ENCODE measurements around the gene CAMTA1.
"Not testable (repeated sequence)": the region's sequence is repeated elsewhere in the genome, so short reads cannot be mapped to it uniquely, and the experiment has no call there.

Gene CAMTA1

DNA sequence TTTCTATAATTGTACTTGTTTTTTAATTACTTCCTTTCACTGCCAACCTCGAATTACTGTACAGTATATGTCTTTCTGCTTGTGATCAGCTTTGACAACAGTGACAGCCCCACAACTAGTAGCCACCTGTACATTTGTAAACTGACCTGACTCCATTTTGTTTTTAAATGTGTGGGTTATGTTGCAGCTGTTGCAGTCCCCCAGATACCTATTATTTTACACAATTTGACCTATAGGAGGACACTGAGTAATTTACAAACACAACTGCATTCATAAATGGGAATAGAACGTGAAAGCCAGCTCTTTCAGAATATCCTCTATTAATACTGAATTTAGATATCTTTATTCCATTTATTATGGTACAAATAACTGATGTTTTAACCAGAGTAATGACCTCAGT, 983.3 kb downstream of the CAMTA1 start:
- no peak for DNase-seq (ENCODE audit: low read depth in 2 of 2)

DNA sequence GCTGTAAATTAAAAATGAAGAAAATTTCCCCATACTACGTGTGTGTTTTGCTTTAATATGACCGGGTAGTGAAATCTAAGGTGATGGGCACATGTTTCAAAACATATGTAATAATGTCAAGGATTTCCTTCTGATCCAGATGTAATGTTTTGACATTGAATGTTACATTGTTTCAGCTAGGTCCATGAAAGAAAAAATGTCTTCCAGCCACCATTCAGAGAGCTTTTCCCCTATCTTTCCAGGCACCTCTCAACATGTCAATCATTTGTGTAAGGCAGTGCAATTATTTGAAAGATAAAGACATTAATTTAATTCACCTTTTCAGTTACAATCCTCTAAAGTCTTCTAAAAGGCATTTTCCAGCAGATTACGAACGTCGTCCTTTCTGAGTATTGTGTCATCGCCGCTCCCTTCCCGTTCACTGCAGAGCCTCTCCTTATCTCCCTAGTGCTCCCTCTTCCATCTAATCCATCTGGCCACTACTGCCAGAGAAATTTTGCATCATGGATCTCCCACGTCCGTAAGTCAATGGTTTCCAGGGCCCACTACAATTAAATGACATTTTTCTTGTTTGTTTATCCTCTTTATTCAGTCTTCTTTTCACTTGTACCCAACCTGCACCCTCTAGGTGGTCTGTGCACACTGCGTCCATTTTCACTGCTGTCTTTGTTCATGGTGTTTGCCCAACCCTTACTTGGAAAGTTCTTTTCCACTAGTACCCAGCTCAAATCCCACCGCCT, 984.6 kb downstream of the CAMTA1 start:
- DNase-seq (ENCODE audit: low read depth in 2 of 2) = no peak

DNA sequence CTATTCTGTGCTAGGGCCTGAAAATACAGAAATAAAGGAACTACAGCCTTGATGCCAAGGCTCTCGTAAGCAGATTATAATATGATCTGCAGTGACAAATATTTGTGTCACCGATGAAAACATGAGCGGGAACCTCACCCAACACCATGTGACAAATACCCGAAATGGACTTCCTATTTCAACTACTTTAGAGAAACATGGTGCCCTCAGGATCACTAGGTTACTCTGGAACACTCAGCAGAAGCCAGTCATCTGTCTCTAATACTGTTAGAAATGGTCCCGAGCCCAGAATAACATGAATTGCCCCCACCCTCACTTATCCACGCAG, 985.4 kb downstream of the CAMTA1 start:
- no peak for DNase-seq (ENCODE audit: low read depth in 2 of 2)

DNA sequence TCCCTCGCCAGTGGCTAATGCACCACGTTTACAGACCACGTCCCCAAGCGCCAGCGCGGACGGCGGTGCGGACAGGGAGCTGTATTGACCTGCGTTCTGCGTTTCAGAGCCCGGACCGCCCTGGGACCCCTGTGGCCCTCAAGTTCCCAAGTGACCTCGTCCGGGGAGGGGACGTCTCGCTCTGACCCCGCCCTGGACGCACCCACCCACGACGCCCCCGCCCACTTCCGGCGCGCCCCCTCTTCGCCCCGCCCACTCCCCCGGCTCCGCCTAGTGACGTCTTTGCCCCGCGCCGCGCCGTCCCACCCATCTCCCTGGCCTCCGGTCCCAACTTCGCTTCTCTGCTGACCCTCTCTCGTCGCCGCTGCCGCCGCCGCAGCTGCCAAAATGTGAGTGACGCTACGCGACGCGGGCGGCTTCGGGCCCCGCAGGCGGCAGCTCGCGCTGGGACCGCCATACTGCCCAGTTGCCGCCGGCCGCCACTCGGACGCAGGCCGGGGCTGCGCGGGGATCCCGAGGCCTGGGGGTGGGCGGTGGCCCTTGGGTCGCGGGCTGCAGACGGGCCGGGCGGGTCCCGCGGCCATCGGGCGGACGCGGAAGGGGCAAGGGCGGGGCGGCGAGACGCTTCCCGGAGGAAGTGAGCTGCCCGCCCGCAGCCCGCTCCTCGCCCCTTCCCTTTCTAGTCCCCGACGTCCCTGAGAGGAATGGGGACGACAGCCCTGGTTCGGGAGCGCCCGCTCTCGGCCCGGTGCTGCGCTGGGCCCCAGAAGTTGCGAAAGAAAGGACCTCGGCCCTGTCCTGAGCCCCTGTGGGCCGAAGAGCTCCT, 986.0 kb downstream of the CAMTA1 start, which contains the start of gene VAMP3:
TSS of gene VAMP3 (plus strand) at position 300 of the 826 bp plus-strand sequence. CDS start at position 388, 88 bp downstream.
- DNase-seq (ENCODE audit: low read depth in 2 of 2) = peak; percentile 76 to 82

DNA sequence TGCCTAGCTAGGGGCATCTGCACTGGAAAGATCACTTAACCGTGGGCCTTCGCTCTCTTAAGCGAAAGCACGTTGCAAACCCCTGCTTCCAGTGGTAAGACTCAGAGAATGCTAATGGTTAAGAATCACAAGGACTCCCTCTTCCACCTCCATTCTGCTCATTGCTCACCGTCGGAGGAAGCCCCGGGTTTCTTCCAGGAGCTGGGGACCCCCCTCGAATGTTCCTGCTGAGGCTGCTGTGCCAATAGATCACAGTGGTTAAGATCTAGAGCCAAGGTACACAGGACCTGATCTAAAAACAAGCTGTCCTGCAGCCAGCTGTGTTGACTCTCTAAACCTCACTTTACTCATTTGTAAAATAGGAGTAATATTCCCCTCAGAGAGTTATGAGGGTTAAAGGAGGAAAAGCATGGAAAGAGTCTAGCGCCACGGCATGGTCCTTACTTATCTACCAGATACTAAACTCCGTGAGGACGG, 986.6 kb downstream of the CAMTA1 start:
- no peak for DNase-seq (ENCODE audit: low read depth in 2 of 2)

DNA sequence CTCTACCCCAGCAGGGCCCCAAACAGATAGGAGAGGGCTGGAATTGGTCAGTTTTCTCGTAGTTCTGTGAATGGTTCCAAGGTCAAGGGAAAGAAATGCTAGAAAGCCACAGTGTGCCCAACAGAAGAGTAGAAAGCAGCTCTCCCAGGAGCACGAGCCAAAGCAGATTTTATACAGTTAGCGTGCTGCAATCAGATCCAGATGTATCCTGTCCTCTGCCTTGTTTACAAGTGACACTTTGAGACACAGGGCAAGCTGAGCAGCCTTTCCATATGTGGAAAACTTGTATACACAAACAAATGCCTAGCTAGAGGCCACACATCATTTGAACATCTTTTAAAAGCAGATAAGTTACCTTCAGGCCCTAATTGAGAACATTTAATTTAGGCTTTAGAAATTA, 992.3 kb downstream of the CAMTA1 start:
- DNase-seq (ENCODE audit: low read depth in 2 of 2) = no peak

DNA sequence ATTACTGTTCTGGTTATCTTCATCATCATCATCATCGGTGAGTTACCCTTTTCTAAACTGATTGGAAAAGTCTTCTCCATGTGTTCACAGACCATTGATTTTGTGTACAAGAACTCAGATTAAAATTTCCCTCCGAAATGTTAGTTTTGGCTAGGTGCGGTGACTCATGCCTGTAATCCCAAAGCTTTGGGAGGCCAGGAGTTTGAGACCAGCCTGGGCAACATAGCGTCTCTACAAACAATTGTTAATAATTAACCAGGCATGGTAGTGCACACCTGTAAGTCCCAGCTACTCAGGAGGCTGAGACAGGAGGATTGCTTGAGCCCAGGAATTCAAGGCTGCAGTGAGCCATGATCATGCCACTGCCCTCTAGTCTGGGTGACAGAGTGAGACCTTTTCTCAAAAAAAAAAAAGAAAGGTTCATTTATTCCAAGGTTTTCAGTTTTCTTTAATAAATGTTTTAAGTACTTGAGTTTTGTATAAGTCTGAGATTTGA, 992.9 kb downstream of the CAMTA1 start:
- DNase-seq (ENCODE audit: low read depth in 2 of 2) = no peak

DNA sequence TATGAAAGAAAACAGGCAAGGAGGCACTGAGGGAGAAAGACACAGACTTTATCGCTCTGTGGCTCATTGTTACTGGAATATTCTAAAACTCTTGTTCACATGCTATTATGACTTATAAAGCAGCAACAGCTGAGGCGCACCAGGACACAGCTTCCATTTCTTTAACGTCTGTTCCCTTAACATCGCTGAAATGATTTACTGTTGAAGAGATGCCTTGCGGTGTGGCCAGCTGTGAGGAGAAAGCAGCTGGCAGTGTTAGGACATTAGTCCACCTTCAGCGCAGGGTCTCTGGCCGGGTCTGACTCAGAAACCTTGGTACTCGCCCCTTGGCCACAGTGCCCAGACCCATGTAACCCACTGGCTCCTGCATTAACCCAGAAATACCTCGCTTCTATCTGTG, 995.7 kb downstream of the CAMTA1 start:
- no peak for DNase-seq (ENCODE audit: low read depth in 2 of 2)

DNA sequence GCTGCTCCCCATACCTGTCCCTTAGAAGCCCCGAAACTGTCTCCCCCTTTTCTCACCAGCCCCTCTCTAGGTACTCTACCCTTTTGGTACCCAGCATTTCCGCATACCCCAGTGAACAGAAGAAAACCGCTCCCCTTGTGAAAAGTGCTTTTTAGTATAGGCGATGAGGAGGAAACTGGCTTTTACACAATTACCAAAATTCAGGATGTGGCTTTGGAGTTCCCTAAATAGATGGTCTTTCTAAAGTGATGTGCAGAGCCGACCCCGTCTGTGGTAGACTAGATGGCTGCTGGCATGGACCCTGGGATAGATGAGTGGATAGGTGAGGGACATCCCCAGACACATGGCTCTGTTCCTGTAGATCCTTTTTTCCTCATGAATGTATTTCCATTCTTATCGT, 996.2 kb downstream of the CAMTA1 start:
- no peak for DNase-seq (ENCODE audit: low read depth in 2 of 2)

DNA sequence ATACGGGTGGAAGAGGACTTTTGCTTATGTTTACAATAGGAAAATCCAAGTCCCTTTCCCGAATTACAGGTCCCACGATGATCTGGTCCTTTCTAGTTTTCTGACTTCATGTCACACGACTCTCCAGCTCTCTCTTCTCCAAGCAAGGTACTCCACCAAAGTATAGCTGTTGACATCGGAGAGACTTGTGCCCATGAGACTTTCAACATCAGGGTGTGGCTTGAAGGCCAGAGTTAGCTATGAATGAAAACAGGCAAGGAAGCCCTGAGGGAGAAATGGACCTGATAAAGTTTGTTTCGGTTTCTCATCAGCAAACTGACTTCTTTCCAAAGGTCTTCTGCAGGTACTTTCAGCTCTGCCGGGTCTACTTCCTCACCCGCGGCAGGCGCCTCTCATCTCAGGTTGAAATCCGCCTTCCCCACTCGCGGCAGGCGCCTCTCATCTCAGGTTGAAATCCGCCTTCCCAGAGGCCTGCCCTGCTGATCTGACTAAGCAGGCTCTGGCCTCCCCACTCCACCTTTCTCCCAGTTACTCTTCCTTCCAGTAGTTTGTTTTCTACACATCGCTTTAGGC, 996.8 kb downstream of the CAMTA1 start:
- no peak for DNase-seq (ENCODE audit: low read depth in 2 of 2)

DNA sequence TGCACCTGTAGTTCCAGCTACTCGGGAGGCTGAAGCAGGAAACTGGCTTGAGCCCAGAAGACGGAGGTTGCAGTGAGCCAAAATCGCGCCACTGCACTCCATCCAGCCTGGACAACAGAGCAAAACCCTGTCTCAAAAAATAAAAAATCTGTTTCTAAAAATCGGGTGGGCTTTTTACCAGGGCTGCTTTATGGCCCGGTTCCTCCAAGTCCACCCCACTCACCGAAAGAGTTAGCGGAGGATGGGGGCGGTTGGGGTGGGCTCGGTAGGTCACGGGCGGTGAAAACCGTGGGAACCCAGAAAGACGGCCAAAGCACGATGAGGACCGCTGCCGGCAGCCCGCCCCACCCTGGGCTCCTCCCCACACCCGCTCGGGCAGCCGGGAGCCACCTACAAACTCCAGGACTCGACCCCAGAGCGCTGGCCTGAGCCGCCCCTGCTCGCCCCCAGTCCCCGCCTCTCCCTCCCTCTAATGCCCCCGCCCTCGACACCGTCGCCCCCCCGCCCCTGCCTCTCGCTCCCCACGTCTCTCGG, 998.0 kb downstream of the CAMTA1 start:
- no peak for DNase-seq (ENCODE audit: low read depth in 2 of 2)

DNA sequence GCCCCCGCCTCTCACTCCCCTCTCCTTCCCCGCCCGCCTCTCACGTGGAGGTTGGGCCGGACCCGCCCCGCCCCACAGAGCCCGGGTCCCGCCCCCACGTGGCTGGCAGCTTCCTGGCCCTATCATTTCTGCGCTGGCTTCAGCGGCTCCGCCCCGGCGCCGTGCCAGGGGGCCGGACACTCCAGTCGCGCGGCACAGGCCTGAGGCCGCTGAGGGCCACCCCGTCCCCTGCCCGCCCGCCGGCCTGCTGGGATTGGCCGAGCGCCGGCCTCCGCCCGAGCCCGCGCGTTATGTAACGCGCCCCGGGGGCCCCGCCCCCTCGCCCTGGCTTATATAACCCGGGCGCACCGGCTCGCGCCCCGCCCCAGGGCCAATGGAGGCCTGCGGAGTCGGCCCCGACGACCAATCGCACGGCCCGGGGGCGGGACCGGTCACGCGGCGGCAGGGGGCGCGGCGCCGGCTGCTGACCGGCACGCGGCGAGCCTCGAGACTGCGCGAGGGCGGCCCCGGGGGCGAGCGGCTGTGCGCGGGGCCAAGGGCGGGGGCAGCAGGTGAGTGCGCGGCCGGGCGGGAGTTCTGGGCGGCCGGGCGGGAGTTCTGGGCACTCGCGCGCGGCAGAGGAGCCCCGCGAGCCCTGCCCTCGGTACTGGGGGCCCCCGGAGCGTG, 998.7 kb downstream of the CAMTA1 start, which contains the start of gene PER3:
TSS of gene PER3 (plus strand) at position 466 of the 666 bp plus-strand sequence. CDS start 587 bp downstream, outside the sequence.
- DNase-seq (ENCODE audit: low read depth in 2 of 2) = peak; percentile 77 to 88

DNA sequence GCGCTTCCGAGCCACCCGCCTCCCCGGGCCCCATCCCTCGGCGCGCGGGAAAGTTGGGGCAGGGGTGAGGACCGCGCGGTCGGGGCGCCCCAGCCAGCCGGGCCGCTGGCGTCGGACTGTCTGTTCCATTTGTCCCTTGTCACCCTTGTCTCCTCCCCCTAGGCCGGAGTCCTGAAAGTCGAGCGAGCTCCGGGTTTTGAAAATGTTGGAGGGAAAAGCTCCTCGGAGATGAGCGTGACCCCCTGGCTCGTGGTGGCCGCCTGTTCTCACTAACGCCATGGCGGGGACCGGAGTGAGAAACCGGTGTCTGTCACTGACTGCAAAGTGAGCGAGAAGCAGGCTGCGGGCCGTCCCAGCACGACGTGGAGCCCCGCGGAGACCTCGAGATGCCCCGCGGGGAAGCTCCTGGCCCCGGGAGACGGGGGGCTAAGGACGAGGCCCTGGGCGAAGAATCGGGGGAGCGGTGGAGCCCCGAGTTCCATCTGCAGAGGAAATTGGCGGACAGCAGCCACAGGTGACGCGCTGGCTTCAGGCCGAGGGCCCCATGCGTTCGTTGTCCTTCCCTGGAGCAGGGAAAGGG, 999.3 kb downstream of the CAMTA1 start:
- no peak for DNase-seq (ENCODE audit: low read depth in 2 of 2)

DNA sequence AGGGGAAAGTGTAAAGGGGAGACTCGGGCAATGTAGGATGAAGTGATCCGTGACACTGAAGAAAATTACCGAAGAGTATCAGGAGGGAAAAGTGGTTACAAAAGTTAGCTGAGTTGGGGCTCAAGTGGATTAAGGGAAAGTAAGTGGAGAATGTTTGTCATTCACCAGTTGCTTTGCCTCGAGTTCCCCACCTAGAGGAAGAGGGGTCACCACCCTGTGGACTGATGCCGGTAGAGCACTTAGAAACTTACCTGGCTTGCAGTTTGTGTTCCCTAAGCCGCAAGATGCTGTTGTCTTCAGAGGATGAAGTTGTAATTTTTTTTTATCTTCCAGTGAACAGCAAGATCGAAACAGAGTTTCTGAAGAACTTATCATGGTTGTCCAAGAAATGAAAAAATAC, 999.9 kb downstream of the CAMTA1 start:
- DNase-seq (ENCODE audit: low read depth in 2 of 2) = no peak

DNA sequence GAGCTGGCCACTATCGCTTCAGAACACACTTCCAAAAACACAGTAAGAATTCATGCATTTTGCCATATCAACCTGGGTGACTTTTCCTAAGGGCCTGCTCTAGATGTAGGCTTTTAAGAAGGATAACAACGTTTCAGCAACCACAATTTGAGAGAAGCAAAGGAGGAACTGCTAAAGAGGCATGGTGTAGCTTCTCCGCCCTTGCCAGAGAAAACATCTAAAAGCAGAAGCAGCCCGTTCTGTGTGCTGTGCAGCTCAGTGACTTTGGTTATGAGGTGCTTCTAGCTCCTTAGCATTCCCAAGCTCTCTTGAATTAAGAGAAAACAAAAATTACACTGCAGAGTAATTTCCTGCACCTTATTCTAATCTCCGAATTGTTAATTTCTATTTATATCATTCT, 1001.5 kb downstream of the CAMTA1 start:
- DNase-seq (ENCODE audit: low read depth in 2 of 2) = no peak

DNA sequence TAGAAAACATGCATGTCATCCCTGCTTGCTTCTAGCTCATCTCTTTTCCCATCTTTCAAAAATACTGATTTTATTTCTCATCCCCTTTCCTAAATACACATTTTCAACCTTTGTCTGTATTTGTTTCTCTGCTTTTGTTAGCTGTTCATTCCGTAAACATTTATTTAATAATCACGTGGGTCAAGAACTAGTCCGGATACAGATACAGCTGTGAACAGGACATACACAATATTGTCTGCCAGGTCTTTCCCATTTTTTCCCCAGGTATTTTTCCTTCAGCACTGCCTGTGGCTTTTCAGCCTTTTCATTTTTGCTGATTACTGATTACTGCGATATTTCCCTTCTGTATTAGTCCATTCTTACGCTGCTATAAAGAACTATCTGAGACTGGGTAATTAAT, 1004.6 kb downstream of the CAMTA1 start:
- no peak for DNase-seq (ENCODE audit: low read depth in 2 of 2)

DNA sequence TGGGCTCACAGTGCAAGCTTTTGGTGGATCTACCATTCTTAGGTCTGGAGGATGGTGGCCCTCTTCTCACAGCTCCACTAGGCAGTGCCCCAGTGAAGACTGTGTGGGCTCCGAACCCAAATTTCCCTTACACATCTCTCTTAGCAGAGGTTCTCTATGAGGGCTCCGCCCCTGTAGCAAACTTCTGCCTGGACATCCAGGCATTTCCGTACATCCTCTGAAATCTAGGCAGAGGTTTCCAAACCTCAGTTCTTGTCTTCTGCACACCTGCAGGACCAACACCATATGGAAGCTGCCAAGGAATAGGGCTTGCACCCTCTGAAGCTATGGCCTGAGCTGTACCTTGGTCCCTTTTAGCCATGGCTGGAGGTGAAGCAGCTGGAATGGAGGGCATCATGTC, 1005.8 kb downstream of the CAMTA1 start:
- not testable (repeated sequence) for DNase-seq (ENCODE audit: low read depth in 2 of 2)

DNA sequence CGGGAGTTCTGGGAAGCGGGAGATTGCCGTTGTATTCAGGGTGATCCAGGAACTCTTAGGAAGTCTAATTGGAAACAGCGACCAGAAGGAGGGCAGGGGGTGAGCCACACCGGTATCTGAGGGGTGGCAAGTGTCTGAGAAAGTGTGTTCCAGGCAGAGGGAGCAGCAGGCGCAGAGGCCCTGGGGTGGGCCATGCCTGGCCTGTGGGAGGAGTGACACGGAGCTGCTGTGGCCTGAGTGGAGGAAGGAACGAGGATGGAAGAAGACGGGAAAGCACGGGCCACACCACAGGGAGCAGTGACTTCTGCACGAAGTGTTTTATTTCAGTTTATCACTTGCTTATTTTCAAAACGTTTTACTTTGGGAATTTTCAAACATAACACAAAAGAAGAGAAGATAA, 1010.2 kb downstream of the CAMTA1 start:
- DNase-seq (ENCODE audit: low read depth in 2 of 2) = no peak

DNA sequence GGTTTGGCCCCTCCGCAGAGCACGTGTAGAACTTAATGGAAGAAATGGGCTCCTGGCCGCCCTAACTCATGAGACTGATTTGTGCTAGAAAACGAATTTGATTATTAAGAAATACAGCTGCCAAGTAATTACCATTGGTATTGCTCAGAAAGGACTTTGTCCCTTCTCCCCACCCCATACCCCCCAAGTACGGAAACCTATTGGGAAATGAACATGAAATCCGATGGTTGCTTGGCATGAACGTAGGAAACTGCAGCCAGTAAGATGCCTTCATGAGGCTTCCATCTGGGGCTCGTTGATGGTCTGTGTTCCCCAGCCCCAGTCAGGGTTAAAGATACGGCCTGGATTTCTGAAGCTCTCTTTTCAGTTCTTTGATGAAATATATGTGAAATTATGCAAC, 1020.2 kb downstream of the CAMTA1 start:
- no peak for DNase-seq (ENCODE audit: low read depth in 2 of 2)

DNA sequence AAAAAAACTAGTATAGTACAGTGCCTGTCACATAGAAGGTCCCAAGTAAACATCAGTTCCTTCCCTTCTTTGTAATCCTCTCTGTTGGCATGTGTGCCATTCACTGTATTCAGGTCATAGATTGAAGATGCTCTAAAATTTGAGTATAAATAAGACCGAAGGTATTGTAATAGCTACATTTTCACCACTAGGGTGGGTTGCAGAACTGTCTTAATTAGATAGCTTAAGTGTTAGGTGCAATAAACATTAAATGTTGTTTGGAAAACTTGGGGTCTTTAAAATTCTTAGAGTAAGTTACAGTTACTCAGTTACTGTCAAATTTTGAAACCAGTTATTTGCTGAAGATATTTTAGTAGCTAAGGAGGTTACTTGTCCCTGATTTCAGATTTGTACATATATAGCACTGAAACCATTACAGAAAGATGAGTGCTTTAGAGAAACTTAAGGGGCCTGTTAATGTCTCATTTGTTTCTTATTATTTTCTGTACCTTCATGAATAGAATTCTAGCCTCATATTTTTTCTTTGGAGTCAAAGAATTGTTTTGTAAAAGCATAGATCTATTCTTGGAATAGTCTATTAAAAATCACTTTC, 1023.1 kb downstream of the CAMTA1 start:
- DNase-seq (ENCODE audit: low read depth in 2 of 2) = no peak

DNA sequence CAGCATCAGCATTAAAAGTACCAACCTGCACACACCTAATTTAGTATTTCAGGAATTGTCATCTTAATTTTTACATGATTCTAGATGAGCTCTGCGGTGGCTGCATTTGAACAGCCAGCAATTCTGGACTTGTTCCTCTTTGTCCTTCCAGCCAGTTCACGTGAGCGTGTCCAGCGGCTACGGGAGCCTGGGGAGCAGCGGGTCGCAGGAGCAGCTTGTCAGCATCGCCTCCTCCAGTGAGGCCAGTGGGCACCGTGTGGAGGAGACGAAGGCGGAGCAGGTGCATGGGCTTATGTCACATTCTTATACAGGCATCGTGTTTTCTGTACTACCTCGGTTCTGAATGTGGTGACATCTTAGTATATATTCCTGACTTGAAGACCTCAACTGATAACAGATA, 1024.5 kb downstream of the CAMTA1 start:
- DNase-seq (ENCODE audit: low read depth in 2 of 2) = no peak
